Neuron (in vitro differentiated cells): ENCODE results near the gene ENG.
"Not testable (repeated sequence)": the region's sequence is repeated elsewhere in the genome, so short reads cannot be mapped to it uniquely, and the experiment has no call there.

Experiments used
- H2AFZ ChIP-seq: one replicate; pipeline ENCODE4 v1.6.1; 2013; ENCODE audit warnings: low read depth, mild to moderate bottlenecking, inconsistent platforms, low read length, moderate library complexity
- H3K27me3 ChIP-seq: one replicate; pipeline ENCODE4 v1.6.1; 2013; ENCODE audit warnings: low read length; ENCODE audit not compliant: insufficient read depth
- H3K36me3 ChIP-seq: one replicate; pipeline ENCODE4 v1.6.1; 2013; ENCODE audit warnings: low read length; ENCODE audit not compliant: insufficient read depth
- H3K4me1 ChIP-seq: one replicate; pipeline ENCODE4 v1.6.1; 2013; ENCODE audit warnings: low read length; ENCODE audit not compliant: insufficient read depth
- H3K4me3 ChIP-seq: 2 replicates; pipeline ENCODE4 v1.5.1; 2013; ENCODE audit warnings: mild to moderate bottlenecking, low read length, moderate library complexity
- H3K9me3 ChIP-seq: one replicate; pipeline ENCODE4 v1.6.1; 2013; ENCODE audit warnings: low read length

The ENG gene

GRCh38 chr9:127838375-127839078, 15.9 kb downstream of the ENG start:
- no peaks in the 10 kb centered on the region for H3K36me3 ChIP-seq
- H3K4me1 ChIP-seq, result peaks cover 24% of the 10 kb centered on the region
- H2AFZ ChIP-seq, result peak overlapping the region; percentile 56
- H3K4me3 ChIP-seq, result no peak overlapping the region
- H3K27me3 ChIP-seq, result no peaks in the 10 kb centered on the region
- H3K9me3 ChIP-seq, result no peaks in the 10 kb centered on the region

- Histone ChIP-seq H3K9me3 (no peaks in the 10 kb centered on the region), H3K27me3 (no peaks in the 10 kb centered on the region), H3K36me3 (no peaks in the 10 kb centered on the region), H3K4me1 (peaks cover 24% of the 10 kb centered on the region), H3K4me3 (no peak overlapping the region), H2AFZ (no peak overlapping the region)
Measured at GRCh38 chr9:127837346-127837745, 17.1 kb downstream of the ENG start.

GRCh38 chr9:127836561-127836960, 17.9 kb downstream of the ENG start:
- H3K36me3 ChIP-seq, H3K4me3 ChIP-seq: not testable (repeated sequence)
- H3K4me1 ChIP-seq, result peaks cover 24% of the 10 kb centered on the region

GRCh38 chr9:127835991-127836516, 18.4 kb downstream of the ENG start:
- no peak overlapping the region for H3K4me3 ChIP-seq
- no peaks in the 10 kb centered on the region for H3K27me3 ChIP-seq
- no peaks in the 10 kb centered on the region for H3K36me3 ChIP-seq
- H3K9me3 ChIP-seq, result no peaks in the 10 kb centered on the region
- H2AFZ ChIP-seq, result no peak overlapping the region
- H3K4me1 ChIP-seq, result peaks cover 24% of the 10 kb centered on the region

More at GRCh38 chr9:127836561-127836960, 17.9 kb downstream of the ENG start:
- H3K9me3 ChIP-seq, H3K27me3 ChIP-seq, H2AFZ ChIP-seq: not testable (repeated sequence)

- no peaks in the 10 kb centered on the region for H3K27me3 ChIP-seq
- H3K36me3 ChIP-seq, result no peaks in the 10 kb centered on the region
- H3K4me3 ChIP-seq, result no peak overlapping the region
- peaks cover 21% of the 10 kb centered on the region for H3K4me1 ChIP-seq
- H2AFZ ChIP-seq, result no peak overlapping the region
- no peaks in the 10 kb centered on the region for H3K9me3 ChIP-seq
Measured at GRCh38 chr9:127833555-127833954, 20.9 kb downstream of the ENG start.

- Histone ChIP-seq H3K4me1 (peaks cover 12% of the 10 kb centered on the region), H3K36me3 (no peaks in the 10 kb centered on the region), H3K4me3 (no peak overlapping the region), H2AFZ (no peak overlapping the region), H3K9me3 (no peaks in the 10 kb centered on the region), H3K27me3 (no peaks in the 10 kb centered on the region)
Measured at GRCh38 chr9:127832248-127832647, 22.2 kb downstream of the ENG start.

GRCh38 chr9:127829205-127829906, 25.1 kb downstream of the ENG start:
- H3K27me3 ChIP-seq, result no peaks in the 10 kb centered on the region
- peaks cover 4% of the 10 kb centered on the region for H3K4me1 ChIP-seq
- H3K36me3 ChIP-seq, result no peaks in the 10 kb centered on the region
- no peaks in the 10 kb centered on the region for H3K9me3 ChIP-seq
- H3K4me3 ChIP-seq, result no peak overlapping the region
- no peak overlapping the region for H2AFZ ChIP-seq

GRCh38 chr9:127828262-127829031, 26.0 kb downstream of the ENG start:
- Histone ChIP-seq H3K9me3 (no peaks in the 10 kb centered on the region), H3K27me3 (no peaks in the 10 kb centered on the region), H3K4me3 (peak overlapping the region; percentile 38), H3K4me1 (peaks cover 4% of the 10 kb centered on the region), H2AFZ (peak overlapping the region; percentile 56), H3K36me3 (no peaks in the 10 kb centered on the region)

- no peaks in the 10 kb centered on the region for H3K27me3 ChIP-seq
- H3K4me1 ChIP-seq, result peaks cover 4% of the 10 kb centered on the region
- no peak overlapping the region for H2AFZ ChIP-seq
- H3K36me3 ChIP-seq, result no peaks in the 10 kb centered on the region
- H3K9me3 ChIP-seq, result no peaks in the 10 kb centered on the region
- no peak overlapping the region for H3K4me3 ChIP-seq
Measured at GRCh38 chr9:127826253-127826913, 28.1 kb downstream of the ENG start.

GRCh38 chr9:127825319-127826051, 29.0 kb downstream of the ENG start:
- H3K4me3 ChIP-seq, result no peak overlapping the region
- no peaks in the 10 kb centered on the region for H3K9me3 ChIP-seq
- no peaks in the 10 kb centered on the region for H3K27me3 ChIP-seq
- H3K4me1 ChIP-seq, result peaks cover 4% of the 10 kb centered on the region
- H3K36me3 ChIP-seq, result no peaks in the 10 kb centered on the region
- H2AFZ ChIP-seq, result no peak overlapping the region

GRCh38 chr9:127822108-127822507, 32.4 kb downstream of the ENG start:
- Histone ChIP-seq H2AFZ (no peak overlapping the region), H3K36me3 (no peaks in the 10 kb centered on the region), H3K9me3 (no peaks in the 10 kb centered on the region), H3K4me1 (no peaks in the 10 kb centered on the region), H3K27me3 (no peaks in the 10 kb centered on the region), H3K4me3 (no peak overlapping the region)

- H3K9me3 ChIP-seq, result no peaks in the 10 kb centered on the region
- H3K27me3 ChIP-seq, result no peaks in the 10 kb centered on the region
- no peak overlapping the region for H3K4me3 ChIP-seq
- H2AFZ ChIP-seq, result no peak overlapping the region
- no peaks in the 10 kb centered on the region for H3K4me1 ChIP-seq
- H3K36me3 ChIP-seq, result peaks cover 10% of the 10 kb centered on the region
Measured at GRCh38 chr9:127818574-127818973, 35.9 kb downstream of the ENG start.
